Stimulated activated CD4-positive, alpha-beta T cell treated with anti-CD3 and anti-CD28 coated beads, Interleukin-12 subunit alpha, Interleukin-12 subunit beta, amount 100 ng/mL, for 48 hours (primary cell): ENCODE measurements around the gene NTM.

ENCODE experiments used
- DNase-seq, 3 donors: peaks; one replicate each; pipeline ENCODE4 v3.0.0-alpha.2; 2020; ENCODE audit warnings: low read depth in 2 of 3, low spot score in 1 of 3

NTM gene

GRCh38 chr11:131938351-131938751 lies 567.9 kb downstream of the NTM start:
- no peak for DNase-seq

GRCh38 chr11:131940126-131940525 lies 569.7 kb downstream of the NTM start:
- no peak for DNase-seq

- no peak for DNase-seq
These were observed 572.5 kb downstream of the NTM start for GRCh38 chr11:131942878-131943277.

- no peak for DNase-seq
These were observed 572.9 kb downstream of the NTM start for GRCh38 chr11:131943295-131943694.

- DNase-seq: no peak
These were observed 574.3 kb downstream of the NTM start for GRCh38 chr11:131944736-131945135.

- no peak for DNase-seq
These were observed 575.3 kb downstream of the NTM start for GRCh38 chr11:131945706-131946105.

- DNase-seq: no peak
These were observed 577.1 kb downstream of the NTM start for GRCh38 chr11:131947511-131947910.

- no peak for DNase-seq
These were observed 580.7 kb downstream of the NTM start for GRCh38 chr11:131951121-131951520.

- no peak for DNase-seq
These were observed 583.7 kb downstream of the NTM start for GRCh38 chr11:131954146-131954545.

GRCh38 chr11:131955904-131956303 lies 585.5 kb downstream of the NTM start:
- DNase-seq: no peak

- DNase-seq: no peak
These were observed 586.8 kb downstream of the NTM start for GRCh38 chr11:131957201-131957600.

GRCh38 chr11:131957875-131958274 lies 587.5 kb downstream of the NTM start:
- no peak for DNase-seq

- DNase-seq: no peak
These were observed 592.4 kb downstream of the NTM start for GRCh38 chr11:131962818-131963217.

- DNase-seq: no peak
These were observed 594.5 kb downstream of the NTM start for GRCh38 chr11:131964698-131965483.

GRCh38 chr11:131965504-131965903 lies 595.1 kb downstream of the NTM start:
- no peak for DNase-seq

GRCh38 chr11:131966667-131967066 lies 596.3 kb downstream of the NTM start:
- DNase-seq: no peak

GRCh38 chr11:131969261-131969660 lies 598.8 kb downstream of the NTM start:
- no peak for DNase-seq

GRCh38 chr11:131973061-131973460 lies 602.6 kb downstream of the NTM start:
- DNase-seq: no peak

- DNase-seq: no peak
These were observed 605.2 kb downstream of the NTM start for GRCh38 chr11:131975619-131976018.

GRCh38 chr11:131976021-131976420 lies 605.6 kb downstream of the NTM start:
- no peak for DNase-seq

- no peak for DNase-seq
These were observed 606.8 kb downstream of the NTM start for GRCh38 chr11:131977231-131977630.

GRCh38 chr11:131977854-131978253 lies 607.4 kb downstream of the NTM start:
- no peak for DNase-seq

GRCh38 chr11:131978351-131978750 lies 607.9 kb downstream of the NTM start:
- no peak for DNase-seq
